ENCODE data around the gene MARCHF2.
A peak's percentile ranks its signal among the peaks of the same experiment; 100 is the strongest.
"Not testable (repeated sequence)": the region's sequence is repeated elsewhere in the genome, so short reads cannot be mapped to it uniquely, and the experiment has no call there.

MARCHF2 gene, protein sequence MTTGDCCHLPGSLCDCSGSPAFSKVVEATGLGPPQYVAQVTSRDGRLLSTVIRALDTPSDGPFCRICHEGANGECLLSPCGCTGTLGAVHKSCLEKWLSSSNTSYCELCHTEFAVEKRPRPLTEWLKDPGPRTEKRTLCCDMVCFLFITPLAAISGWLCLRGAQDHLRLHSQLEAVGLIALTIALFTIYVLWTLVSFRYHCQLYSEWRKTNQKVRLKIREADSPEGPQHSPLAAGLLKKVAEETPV

GRCh38 chr19:8412783-8413628 lies at the start of gene MARCHF2:
TSS of gene MARCHF2 (plus strand) at chr19:8413305. CDS start at chr19:8421841, 8,536 bp downstream.
- peak; percentile 80 to 93 for DNase-seq (ENCODE audit: low read depth in 2 of 2, low spot score in 1 of 2)

GRCh38 chr19:8363803-8364771 lies 49.0 kb upstream of the MARCHF2 start, which contains the start of gene ANGPTL4:
TSS of gene ANGPTL4 (plus strand) at chr19:8364155. CDS start at chr19:8364322, 167 bp downstream.
- DNase-seq (ENCODE audit: low read depth in 2 of 2, low spot score in 1 of 2) = peak in 1 of 2 donors; percentile 9

DNA sequence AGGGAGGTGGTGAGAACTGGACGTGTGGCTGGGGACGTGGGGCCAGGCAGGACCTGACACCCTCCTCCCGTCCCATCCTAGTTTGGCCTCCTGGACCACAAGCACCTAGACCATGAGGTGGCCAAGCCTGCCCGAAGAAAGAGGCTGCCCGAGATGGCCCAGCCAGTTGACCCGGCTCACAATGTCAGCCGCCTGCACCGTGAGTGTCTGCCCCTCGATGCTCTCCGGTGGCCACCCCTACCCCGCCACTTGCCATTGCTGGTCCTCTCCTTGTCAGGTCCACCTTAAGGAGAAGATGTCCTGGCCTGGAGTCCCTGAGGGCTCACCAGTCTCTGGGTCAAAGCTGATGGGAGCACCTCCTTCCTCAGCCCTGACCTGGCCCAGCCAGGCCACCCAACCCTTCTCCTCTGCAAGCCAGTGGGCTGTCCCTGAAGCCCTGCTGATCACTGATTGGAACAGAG lies 47.0 kb upstream of the MARCHF2 start:
- DNase-seq (ENCODE audit: low read depth in 2 of 2, low spot score in 1 of 2) = no peak

- no peak for DNase-seq (ENCODE audit: low read depth in 2 of 2, low spot score in 1 of 2)
These were observed 46.2 kb upstream of the MARCHF2 start for GRCh38 chr19:8366961-8367326.

GRCh38 chr19:8367327-8368001 lies 45.6 kb upstream of the MARCHF2 start:
- DNase-seq (ENCODE audit: low read depth in 2 of 2, low spot score in 1 of 2) = no peak

DNA sequence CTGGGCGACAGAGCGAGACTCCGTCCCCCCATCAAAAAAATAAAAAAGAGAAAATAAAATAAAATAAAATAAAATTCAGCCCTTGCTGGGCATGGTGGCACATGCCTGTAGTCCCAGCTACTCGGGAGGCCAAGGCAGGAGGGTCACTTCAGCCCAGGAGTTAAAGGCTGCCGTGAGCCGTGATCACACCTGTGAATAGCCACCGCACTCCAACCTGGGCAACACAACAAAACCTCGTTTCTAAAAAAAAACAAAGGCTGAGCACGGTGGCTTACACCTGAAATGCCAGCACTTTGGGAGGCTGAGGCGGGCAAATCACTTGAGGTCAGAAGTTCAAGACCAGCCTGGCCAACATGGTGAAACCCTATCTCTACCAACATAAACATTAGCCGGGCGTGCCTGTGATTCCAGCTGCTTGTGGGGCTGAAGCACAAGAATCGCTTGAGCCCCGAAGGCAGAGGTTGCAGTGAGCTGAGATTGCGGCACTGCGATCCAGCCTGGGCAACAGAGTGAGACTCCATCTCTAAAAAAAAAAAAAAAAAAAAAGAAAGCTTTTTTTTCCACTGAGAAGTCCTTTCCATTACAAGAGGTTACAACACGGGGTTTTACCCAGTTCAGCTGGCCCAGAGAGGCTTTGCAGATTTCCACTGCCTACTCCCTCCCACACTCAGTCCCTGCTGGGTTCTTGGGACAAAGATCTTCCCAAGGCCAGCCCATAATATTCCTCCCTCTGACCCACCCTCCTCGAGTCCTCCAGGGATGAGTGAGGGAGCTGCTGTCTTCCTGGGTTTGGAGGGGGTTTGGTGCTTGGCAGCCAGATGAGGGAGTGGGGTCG lies 42.7 kb upstream of the MARCHF2 start:
- DNase-seq (ENCODE audit: low read depth in 2 of 2, low spot score in 1 of 2) = no peak

DNA sequence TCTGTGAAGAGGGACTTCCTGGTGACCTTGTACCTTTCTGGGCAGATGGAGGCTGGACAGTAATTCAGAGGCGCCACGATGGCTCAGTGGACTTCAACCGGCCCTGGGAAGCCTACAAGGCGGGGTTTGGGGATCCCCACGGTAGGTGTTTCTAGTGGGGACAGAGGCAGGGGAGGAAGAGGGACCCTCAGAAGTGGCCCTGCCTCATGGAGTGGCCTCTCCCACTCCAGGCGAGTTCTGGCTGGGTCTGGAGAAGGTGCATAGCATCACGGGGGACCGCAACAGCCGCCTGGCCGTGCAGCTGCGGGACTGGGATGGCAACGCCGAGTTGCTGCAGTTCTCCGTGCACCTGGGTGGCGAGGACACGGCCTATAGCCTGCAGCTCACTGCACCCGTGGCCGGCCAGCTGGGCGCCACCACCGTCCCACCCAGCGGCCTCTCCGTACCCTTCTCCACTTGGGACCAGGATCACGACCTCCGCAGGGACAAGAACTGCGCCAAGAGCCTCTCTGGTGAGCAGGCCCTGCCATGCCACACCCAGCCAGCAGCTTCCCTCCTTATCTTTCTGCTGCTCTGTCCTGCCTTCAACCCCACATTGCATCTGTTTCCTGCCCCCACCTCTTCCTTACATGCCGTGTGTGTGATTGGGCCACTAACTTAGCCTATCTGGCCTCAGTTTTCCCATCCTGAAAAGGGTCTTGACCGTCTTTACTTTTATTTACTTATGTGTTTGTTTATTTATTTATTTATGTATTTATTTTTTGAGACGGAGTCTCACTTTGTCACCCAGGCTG lies 41.9 kb upstream of the MARCHF2 start:
- no peak for DNase-seq (ENCODE audit: low read depth in 2 of 2, low spot score in 1 of 2)

DNA sequence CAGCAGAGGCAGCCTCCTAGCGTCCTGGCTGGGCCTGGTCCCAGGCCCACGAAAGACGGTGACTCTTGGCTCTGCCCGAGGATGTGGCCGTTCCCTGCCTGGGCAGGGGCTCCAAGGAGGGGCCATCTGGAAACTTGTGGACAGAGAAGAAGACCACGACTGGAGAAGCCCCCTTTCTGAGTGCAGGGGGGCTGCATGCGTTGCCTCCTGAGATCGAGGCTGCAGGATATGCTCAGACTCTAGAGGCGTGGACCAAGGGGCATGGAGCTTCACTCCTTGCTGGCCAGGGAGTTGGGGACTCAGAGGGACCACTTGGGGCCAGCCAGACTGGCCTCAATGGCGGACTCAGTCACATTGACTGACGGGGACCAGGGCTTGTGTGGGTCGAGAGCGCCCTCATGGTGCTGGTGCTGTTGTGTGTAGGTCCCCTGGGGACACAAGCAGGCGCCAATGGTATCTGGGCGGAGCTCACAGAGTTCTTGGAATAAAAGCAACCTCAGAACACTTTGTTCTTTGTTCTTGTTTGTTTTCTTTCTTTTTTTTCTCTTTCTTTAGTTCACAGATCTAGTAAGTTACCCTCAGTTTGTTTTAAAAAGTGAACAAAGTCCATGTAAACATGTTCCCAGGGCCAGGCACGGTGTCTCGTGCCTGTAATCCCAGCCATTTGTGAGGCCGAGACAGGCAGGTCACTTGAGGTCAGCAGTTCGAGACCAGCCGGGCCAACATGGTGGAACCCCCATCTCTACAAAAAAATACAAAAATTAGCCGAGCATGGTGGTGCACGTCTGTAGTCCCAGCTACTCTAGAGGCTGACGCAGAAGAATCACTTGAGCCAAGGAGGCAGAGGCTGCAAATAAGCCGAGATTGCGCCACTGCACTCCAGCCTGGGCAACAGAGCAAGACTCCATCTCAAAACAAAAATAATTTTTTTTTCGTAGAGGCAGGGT lies 39.0 kb upstream of the MARCHF2 start:
- no peak for DNase-seq (ENCODE audit: low read depth in 2 of 2, low spot score in 1 of 2)

DNA sequence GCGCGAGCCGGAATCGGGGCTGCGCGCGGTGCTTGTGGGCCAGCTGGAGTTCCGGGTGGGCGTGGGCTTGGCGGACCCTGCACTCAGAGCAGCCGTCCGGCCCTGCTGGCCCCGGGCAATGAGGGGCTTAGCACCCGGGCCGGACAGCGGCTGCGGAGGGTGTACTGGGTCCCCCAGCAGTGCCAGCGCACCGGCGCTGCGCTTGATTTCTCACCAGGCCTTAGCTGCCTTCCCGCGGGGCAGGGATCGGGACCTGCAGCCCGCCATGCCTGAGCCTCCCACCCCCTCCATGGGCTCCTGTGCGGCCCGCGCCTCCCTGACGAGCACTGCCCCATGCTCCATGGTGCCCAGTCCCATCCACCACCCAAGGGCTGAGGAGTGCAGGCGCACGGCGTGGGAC lies 37.3 kb upstream of the MARCHF2 start:
- DNase-seq (ENCODE audit: low read depth in 2 of 2, low spot score in 1 of 2) = not testable (repeated sequence)

GRCh38 chr19:8376373-8376974 lies 36.6 kb upstream of the MARCHF2 start:
- DNase-seq (ENCODE audit: low read depth in 2 of 2, low spot score in 1 of 2) = not testable (repeated sequence)

- no peak for DNase-seq (ENCODE audit: low read depth in 2 of 2, low spot score in 1 of 2)
These were observed 35.5 kb upstream of the MARCHF2 start for GRCh38 chr19:8377598-8377997.

DNA sequence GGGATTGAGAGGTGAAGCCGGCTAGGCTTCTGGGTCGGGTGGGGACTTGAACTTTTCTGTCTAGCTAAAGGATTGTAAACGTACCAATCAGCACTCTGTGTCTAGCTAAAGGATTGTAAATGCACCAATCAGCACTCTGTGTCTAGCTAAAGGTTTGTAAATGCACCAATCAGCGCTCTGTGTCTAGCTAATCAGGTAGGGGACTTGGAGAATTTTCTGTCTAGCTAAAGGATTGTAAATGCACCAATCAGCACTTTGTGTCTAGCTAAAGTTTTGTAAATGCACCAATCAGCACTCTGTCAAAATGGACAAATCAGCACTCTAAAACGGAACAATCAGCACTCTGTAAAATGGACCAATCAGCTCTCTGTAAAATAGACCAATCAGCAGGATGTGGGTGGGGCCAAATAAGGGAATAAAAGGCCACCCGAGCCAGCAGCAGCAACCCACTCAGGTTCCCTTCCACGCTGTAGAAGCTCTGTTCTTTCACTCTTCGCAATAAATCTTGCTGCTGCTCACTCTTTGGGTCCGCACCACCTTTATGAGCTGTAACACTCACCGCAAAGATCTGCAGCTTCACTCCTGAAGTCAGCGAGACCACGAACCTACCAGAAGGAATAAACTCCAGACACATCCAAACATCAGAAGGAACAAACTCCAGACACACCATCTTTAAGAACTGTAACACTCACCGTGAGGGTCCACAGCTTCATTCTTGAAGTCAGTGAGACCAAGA lies 33.8 kb upstream of the MARCHF2 start:
- not testable (repeated sequence) for DNase-seq (ENCODE audit: low read depth in 2 of 2, low spot score in 1 of 2)

- DNase-seq (ENCODE audit: low read depth in 2 of 2, low spot score in 1 of 2) = not testable (repeated sequence)
These were observed 28.5 kb upstream of the MARCHF2 start for GRCh38 chr19:8384569-8384968.

DNA sequence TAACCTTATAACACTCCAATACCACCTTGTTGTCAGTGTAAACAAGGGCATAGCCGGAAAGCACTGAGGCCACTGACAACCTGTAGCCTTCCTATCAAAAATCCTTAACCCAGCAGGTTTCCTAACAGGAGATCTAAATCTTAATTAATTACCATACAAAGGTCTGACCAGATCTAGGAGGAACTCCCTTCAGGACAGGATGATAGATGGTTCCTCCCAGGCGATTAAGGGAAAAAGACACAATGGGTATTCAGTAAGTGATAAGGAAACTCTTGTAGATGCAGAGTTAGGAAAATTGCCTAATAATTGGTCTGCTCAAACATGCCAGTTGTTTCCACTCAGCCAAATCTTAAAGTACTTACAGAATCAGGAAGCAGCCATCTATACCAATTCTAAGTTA lies 28.0 kb upstream of the MARCHF2 start:
- not testable (repeated sequence) for DNase-seq (ENCODE audit: low read depth in 2 of 2, low spot score in 1 of 2)

GRCh38 chr19:8385566-8385965 lies 27.5 kb upstream of the MARCHF2 start:
- not testable (repeated sequence) for DNase-seq (ENCODE audit: low read depth in 2 of 2, low spot score in 1 of 2)

- DNase-seq (ENCODE audit: low read depth in 2 of 2, low spot score in 1 of 2) = not testable (repeated sequence)
These were observed 26.7 kb upstream of the MARCHF2 start for GRCh38 chr19:8386419-8386818.

GRCh38 chr19:8386990-8387389 lies 26.1 kb upstream of the MARCHF2 start:
- no peak for DNase-seq (ENCODE audit: low read depth in 2 of 2, low spot score in 1 of 2)
